Small intestine (tissue), 7 donors: ENCODE measurements around the gene PRKCE. TPM values are rescaled to one million over a fixed set of nuclear protein-coding genes. Genes with fewer than 3 reads are reported as not detected.
A peak's percentile ranks its signal among the peaks of the same experiment; 100 is the strongest.
"Not testable (repeated sequence)": the region's sequence is repeated elsewhere in the genome, so short reads cannot be mapped to it uniquely, and the experiment has no call there.

Experiments
- DNase-seq, 2 donors: peaks; one replicate each; pipeline versions ENCODE4 v3.0.0 to v3.0.0-alpha.2; 2013
- FAIRE-seq: peaks from 2 replicates; lab custom pipeline; 2012; peaks lifted over from hg19 to GRCh38; lab: Jason Lieb, UNC
- H3K27ac ChIP-seq, 3 donors: one replicate each; pipeline ENCODE4 v1.5.1; 2013; ENCODE audit warnings: low read length in 2 of 3, mild to moderate bottlenecking in 2 of 3, control low read depth in 1 of 3, inconsistent platforms in 1 of 3, low read depth in 1 of 3, moderate library complexity in 1 of 3
- H3K27me3 ChIP-seq, 3 donors: one replicate each; pipeline ENCODE4 v1.6.1; 2013; ENCODE audit warnings: low read length in 3 of 3, inconsistent platforms in 1 of 3; ENCODE audit not compliant: control insufficient read depth in 3 of 3, insufficient read depth in 3 of 3
- H3K36me3 ChIP-seq, 3 donors: one replicate each; pipeline ENCODE4 v1.6.1; 2013; ENCODE audit warnings: low read length in 3 of 3, inconsistent platforms in 1 of 3, low read depth in 1 of 3, mild to moderate bottlenecking in 1 of 3, moderate library complexity in 1 of 3; ENCODE audit not compliant: control insufficient read depth in 3 of 3, insufficient read depth in 2 of 3
- H3K4me1 ChIP-seq, 3 donors: one replicate each; pipeline ENCODE4 v1.6.1; 2013; ENCODE audit warnings: low read length in 2 of 3, inconsistent platforms in 1 of 3, low read depth in 1 of 3, mild to moderate bottlenecking in 1 of 3, moderate library complexity in 1 of 3; ENCODE audit not compliant: control insufficient read depth in 3 of 3, insufficient read depth in 2 of 3
- H3K4me3 ChIP-seq, 3 donors: one replicate each; pipeline ENCODE4 v1.5.1; 2013; ENCODE audit warnings: low read length in 3 of 3, control low read depth in 1 of 3, inconsistent platforms in 1 of 3, low read depth in 1 of 3, mild to moderate bottlenecking in 1 of 3, moderate library complexity in 1 of 3
- H3K9me3 ChIP-seq, 2 donors: one replicate each; pipeline ENCODE4 v1.6.1; 2013; ENCODE audit warnings: low read depth in 1 of 2, low read length in 1 of 2; ENCODE audit not compliant: control insufficient read depth in 2 of 2, insufficient read depth in 1 of 2
- WGBS, 3 donors: extraction: QIAGEN DNeasy Blood & Tissue Kit; methylation state at CpG; one replicate each; pipeline ENCODE4 v1.1.7; 2013; 5-methylcytosine and 5-hydroxymethylcytosine counted together
- polyA plus RNA-seq, 4 donors: library from polyadenylated mRNA; stranded (reverse) in 3 of 4; unstranded in 1 of 4; fragments of 200-250 nt in 3 of 4; fragments of 120-200 nt in 1 of 4; gene quantifications; one replicate each; pipeline versions ENCODE4 v1.2.1 to v1.2.3, GENCODE V29; 2013
- donor health status: healthy with polysubstance abuse.
- donor health status: control.
- donor health status: control.
- donor health status: Bipolar disorder and iron deficiency.
- donor health status: healthy.

The PRKCE gene
- polyA plus RNA-seq, 4 donors: 2.2 to 7.1 (median 5.4) TPM

GRCh38 chr2:45909677-45910191 is 258.3 kb downstream of the PRKCE start:
- FAIRE-seq (no peak), DNase-seq (peak; percentile 44 to 53)
- WGBS, 3 donors: 42 to 56% (median 43%) methylated on average over 5 of the region's 5 CpGs
- no peaks in the 10 kb centered on the region for H3K27me3 ChIP-seq
- peaks cover 4 to 47% (median 7%) of the 10 kb centered on the region in 3 donors for H3K4me1 ChIP-seq
- peak overlapping the region in 1 of 3 donors; percentile 47 for H3K27ac ChIP-seq
- no peaks in the 10 kb centered on the region for H3K36me3 ChIP-seq
- no peaks in the 10 kb centered on the region for H3K9me3 ChIP-seq
- no peak overlapping the region for H3K4me3 ChIP-seq

- Histone ChIP-seq H3K4me3 (no peak overlapping the region), H3K27me3 (no peaks in the 10 kb centered on the region), H3K4me1 (peaks cover 4 to 43% (median 7%) of the 10 kb centered on the region in 3 donors), H3K27ac (peak overlapping the region in 1 of 3 donors; percentile 84), H3K36me3 (no peaks in the 10 kb centered on the region), H3K9me3 (no peaks in the 10 kb centered on the region)
- WGBS, 3 donors: 85 to 97% (median 93%) methylated on average over 7 of the region's 7 CpGs
- DNase-seq: no peak
- FAIRE-seq: no peak
These were observed 259.1 kb downstream of the PRKCE start for GRCh38 chr2:45910473-45911060.

GRCh38 chr2:45911538-45911937 is 260.1 kb downstream of the PRKCE start:
- 30 to 73% (median 47%) methylated on average over 3 of the region's 3 CpGs for WGBS, 3 donors
- Histone ChIP-seq H3K4me3 (no peak overlapping the region), H3K27me3 (no peaks in the 10 kb centered on the region), H3K36me3 (no peaks in the 10 kb centered on the region), H3K27ac (peak overlapping the region in 2 of 3 donors; percentile 25 to 84), H3K4me1 (peaks cover 4 to 43% (median 7%) of the 10 kb centered on the region in 3 donors), H3K9me3 (no peaks in the 10 kb centered on the region)
- FAIRE-seq (no peak), DNase-seq (peak; percentile 67 to 73)

GRCh38 chr2:45912109-45912508 is 260.6 kb downstream of the PRKCE start:
- peak overlapping the region in 2 of 3 donors; percentile 25 to 84 for H3K27ac ChIP-seq
- WGBS, 3 donors: 23 to 67% (median 38%) methylated on average over 5 of the region's 5 CpGs
- no peak overlapping the region for H3K4me3 ChIP-seq
- H3K9me3 ChIP-seq: no peaks in the 10 kb centered on the region
- peaks cover 4 to 43% (median 7%) of the 10 kb centered on the region in 3 donors for H3K4me1 ChIP-seq
- DNase-seq (peak; percentile 95), FAIRE-seq (no peak)
- H3K27me3 ChIP-seq: no peaks in the 10 kb centered on the region
- no peaks in the 10 kb centered on the region for H3K36me3 ChIP-seq

- DNase-seq (peak in 1 of 2 donors; percentile 30), FAIRE-seq (no peak)
- no peaks in the 10 kb centered on the region for H3K36me3 ChIP-seq
- no peaks in the 10 kb centered on the region for H3K9me3 ChIP-seq
- no peaks in the 10 kb centered on the region for H3K27me3 ChIP-seq
- WGBS, 3 donors: 50 to 72% (median 63%) methylated on average over 2 of the region's 2 CpGs
- peaks cover 4 to 44% (median 7%) of the 10 kb centered on the region in 3 donors for H3K4me1 ChIP-seq
- H3K4me3 ChIP-seq: no peak overlapping the region
- no peak overlapping the region for H3K27ac ChIP-seq
These were observed 262.1 kb downstream of the PRKCE start for GRCh38 chr2:45913539-45913938.

GRCh38 chr2:45915523-45915922 is 264.0 kb downstream of the PRKCE start:
- peaks cover 6 to 44% (median 16%) of the 10 kb centered on the region in 3 donors for H3K4me1 ChIP-seq
- FAIRE-seq (no peak), DNase-seq (no peak)
- 93 to 100% (median 94%) methylated on average over 5 of the region's 5 CpGs for WGBS, 3 donors
- H3K9me3 ChIP-seq: no peaks in the 10 kb centered on the region
- H3K4me3 ChIP-seq: no peak overlapping the region
- H3K36me3 ChIP-seq: no peaks in the 10 kb centered on the region
- H3K27ac ChIP-seq: no peak overlapping the region
- no peaks in the 10 kb centered on the region for H3K27me3 ChIP-seq

GRCh38 chr2:45917561-45918176 is 266.2 kb downstream of the PRKCE start:
- not testable (repeated sequence) for DNase-seq
- WGBS, 3 donors: 93 to 98% (median 96%) methylated on average over 30 to 49 of the region's 49 CpGs

GRCh38 chr2:45918463-45919159 is 267.1 kb downstream of the PRKCE start:
- H3K27ac ChIP-seq: no peak overlapping the region
- DNase-seq (no peak), FAIRE-seq (no peak)
- 76 to 77% (median 77%) methylated on average over 7 of the region's 7 CpGs for WGBS, 3 donors
- no peaks in the 10 kb centered on the region for H3K9me3 ChIP-seq
- H3K36me3 ChIP-seq: no peaks in the 10 kb centered on the region
- no peak overlapping the region for H3K4me3 ChIP-seq
- peaks cover 3 to 14% (median 8%) of the 10 kb centered on the region in 3 donors for H3K4me1 ChIP-seq
- H3K27me3 ChIP-seq: no peaks in the 10 kb centered on the region

More at GRCh38 chr2:45917561-45918176, 266.2 kb downstream of the PRKCE start:
- not testable (repeated sequence) for H3K9me3 ChIP-seq, H3K27ac ChIP-seq, H3K27me3 ChIP-seq, FAIRE-seq, H3K36me3 ChIP-seq, H3K4me3 ChIP-seq
- peaks cover 6 to 23% (median 10%) of the 10 kb centered on the region in 3 donors for H3K4me1 ChIP-seq
